Chondrocyte (in vitro differentiated cells): Measurements from ENCODE around the gene ARG1. TPM values are rescaled to one million over a fixed set of nuclear protein-coding genes. Genes with fewer than 3 reads are reported as not detected.

ENCODE experiments used
- DNase-seq: peaks from one replicate; pipeline ENCODE4 v3.0.0; 2021; ENCODE audit warnings: mixed read lengths, low spot score
- H3K27ac Mint-ChIP-seq: one replicate; pipeline ENCODE4 v1.8.0; 2021; ENCODE audit warnings: mild to moderate bottlenecking, moderate library complexity, mixed read lengths; ENCODE audit not compliant: unreplicated experiment
- H3K27me3 Mint-ChIP-seq: 2 replicates; pipeline ENCODE4 v1.8.0; 2021; ENCODE audit warnings: low read depth, mixed read lengths
- H3K36me3 Mint-ChIP-seq: 2 replicates; pipeline ENCODE4 v1.8.0; 2021; ENCODE audit warnings: low read depth, mixed read lengths
- H3K4me1 Mint-ChIP-seq: 2 replicates; pipeline ENCODE4 v1.8.0; 2021; ENCODE audit warnings: low read depth, mild to moderate bottlenecking, mixed read lengths
- H3K4me3 Mint-ChIP-seq: one replicate; pipeline ENCODE4 v1.8.0; 2021; ENCODE audit warnings: mild to moderate bottlenecking, moderate library complexity, mixed read lengths; ENCODE audit not compliant: unreplicated experiment
- H3K9me3 Mint-ChIP-seq: 2 replicates; pipeline ENCODE4 v1.8.0; 2021; ENCODE audit warnings: low read depth, mixed read lengths
- CTCF ChIP-seq: fragments of 200-600 bp; sonication (generic); IDR thresholded peaks from 2 replicates; pipeline ENCODE4 v1.5.0; 2021; ENCODE audit warnings: antibody characterized with exemption, mild to moderate bottlenecking, moderate library complexity
- total RNA-seq: library from RNA; stranded (reverse); gene quantifications from 3 replicates; pipeline ENCODE4 v1.2.1, GENCODE V29; 2021

ARG1 gene
- total RNA-seq, 1 donor from 2014 or later, result not detected

GRCh38 chr6:131545317-131545716 lies 27.7 kb upstream of the ARG1 start:
- no peak for TF ChIP-seq CTCF
- H3K9me3 Mint-ChIP-seq, result peaks cover 10% of the 10 kb centered on the region
- H3K4me1 Mint-ChIP-seq, result no peaks in the 10 kb centered on the region
- H3K4me3 Mint-ChIP-seq, result no peak overlapping the region
- H3K36me3 Mint-ChIP-seq, result peaks cover 2% of the 10 kb centered on the region
- no peak overlapping the region for H3K27ac Mint-ChIP-seq
- DNase-seq, result no peak
- H3K27me3 Mint-ChIP-seq, result peaks cover 19% of the 10 kb centered on the region

GRCh38 chr6:131547488-131547887 lies 25.5 kb upstream of the ARG1 start:
- Mint-ChIP-seq H3K36me3 (peaks cover 2% of the 10 kb centered on the region), H3K27ac (no peak overlapping the region), H3K27me3 (peaks cover 11% of the 10 kb centered on the region), H3K4me1 (no peaks in the 10 kb centered on the region), H3K9me3 (peaks cover 10% of the 10 kb centered on the region), H3K4me3 (no peak overlapping the region)
- no peak for TF ChIP-seq CTCF
- DNase-seq, result no peak

GRCh38 chr6:131548441-131548840 lies 24.6 kb upstream of the ARG1 start:
- no peak for DNase-seq
- Mint-ChIP-seq H3K4me1 (no peaks in the 10 kb centered on the region), H3K27me3 (peaks cover 9% of the 10 kb centered on the region), H3K9me3 (peaks cover 4% of the 10 kb centered on the region), H3K36me3 (no peaks in the 10 kb centered on the region), H3K27ac (no peak overlapping the region), H3K4me3 (no peak overlapping the region)
- TF ChIP-seq CTCF, result no peak

- peaks cover 10% of the 10 kb centered on the region for H3K27me3 Mint-ChIP-seq
- no peaks in the 10 kb centered on the region for H3K9me3 Mint-ChIP-seq
- TF ChIP-seq CTCF, result no peak
Measured at GRCh38 chr6:131549811-131550210, 23.2 kb upstream of the ARG1 start.

GRCh38 chr6:131551902-131552301 lies 21.1 kb upstream of the ARG1 start:
- Mint-ChIP-seq H3K36me3 (no peaks in the 10 kb centered on the region), H3K4me1 (no peaks in the 10 kb centered on the region), H3K27ac (no peak overlapping the region), H3K9me3 (no peaks in the 10 kb centered on the region), H3K4me3 (no peak overlapping the region), H3K27me3 (peaks cover 7% of the 10 kb centered on the region)
- DNase-seq, result no peak
- no peak for TF ChIP-seq CTCF

More at GRCh38 chr6:131549811-131550210, 23.2 kb upstream of the ARG1 start:
- Mint-ChIP-seq H3K36me3 (no peaks in the 10 kb centered on the region), H3K27ac (no peak overlapping the region), H3K4me1 (no peaks in the 10 kb centered on the region), H3K4me3 (no peak overlapping the region)
- DNase-seq, result no peak
